ENCODE data around the gene IL1R2.
"Not testable (repeated sequence)": the region's sequence is repeated elsewhere in the genome, so short reads cannot be mapped to it uniquely, and the experiment has no call there.

Gene IL1R2

DNA sequence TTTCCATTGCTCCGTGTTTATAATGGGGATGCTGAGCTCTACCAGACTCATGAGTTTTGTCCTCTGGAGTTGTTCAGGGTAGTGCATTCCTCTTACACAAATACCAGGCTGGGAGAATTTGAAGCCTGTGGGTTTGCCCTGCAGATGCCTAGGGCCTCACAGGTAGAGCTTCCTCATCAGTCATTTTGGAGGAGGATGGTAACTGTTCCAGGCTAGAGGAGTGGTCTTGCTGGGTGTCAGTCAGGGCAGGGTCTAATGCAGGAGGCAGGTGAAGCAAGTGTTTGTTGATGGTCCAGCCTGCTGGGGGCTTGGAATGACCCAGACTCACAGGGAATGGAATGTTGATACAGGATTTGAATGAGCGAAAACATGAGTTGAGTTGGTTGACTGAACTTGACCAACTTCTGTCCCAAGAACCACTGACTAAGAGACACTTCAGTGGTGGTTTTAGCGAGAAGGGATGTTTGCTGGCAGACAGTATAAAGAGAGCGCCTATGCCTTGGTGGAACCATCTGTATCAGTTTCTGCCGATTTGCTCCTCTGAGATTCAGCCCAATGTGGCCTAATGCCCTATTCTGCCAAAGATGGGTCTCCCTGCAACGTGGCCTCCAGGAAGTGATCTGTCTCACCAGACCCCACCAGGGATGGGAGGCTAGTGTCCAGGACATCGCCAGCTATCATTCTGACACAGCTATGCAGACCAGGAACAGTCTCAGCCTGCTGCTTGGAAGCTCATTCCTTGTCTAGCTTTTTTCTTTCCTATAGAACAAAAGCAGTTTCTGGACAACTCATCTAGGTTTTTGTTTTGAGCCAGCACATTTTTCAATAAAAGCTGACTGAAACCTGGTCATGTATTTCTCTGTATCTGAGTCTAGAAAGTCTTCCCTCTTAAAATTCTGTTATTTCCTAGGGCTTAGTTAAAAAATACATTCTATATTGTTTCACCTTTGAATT lies 9.3 kb downstream of the IL1R2 start:
- DNase-seq, result no peak

DNA sequence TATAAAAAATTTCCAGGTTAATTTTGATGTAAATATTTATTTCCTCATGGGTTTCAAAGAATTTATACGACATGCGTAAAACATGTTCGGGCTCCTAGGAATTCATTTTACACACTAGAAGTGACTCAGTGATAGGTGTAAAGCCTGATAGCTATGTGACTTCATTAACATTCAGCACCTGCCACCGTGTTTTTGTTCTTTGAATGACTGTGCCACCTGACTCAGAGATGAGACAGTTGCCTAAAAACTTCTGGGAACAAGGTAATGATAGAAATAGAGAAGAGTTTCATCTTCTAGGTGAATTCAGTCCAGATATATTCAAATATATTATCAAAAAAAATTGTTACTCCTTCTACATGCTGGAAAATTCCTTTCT lies 10.0 kb downstream of the IL1R2 start:
- DNase-seq, result no peak

DNA sequence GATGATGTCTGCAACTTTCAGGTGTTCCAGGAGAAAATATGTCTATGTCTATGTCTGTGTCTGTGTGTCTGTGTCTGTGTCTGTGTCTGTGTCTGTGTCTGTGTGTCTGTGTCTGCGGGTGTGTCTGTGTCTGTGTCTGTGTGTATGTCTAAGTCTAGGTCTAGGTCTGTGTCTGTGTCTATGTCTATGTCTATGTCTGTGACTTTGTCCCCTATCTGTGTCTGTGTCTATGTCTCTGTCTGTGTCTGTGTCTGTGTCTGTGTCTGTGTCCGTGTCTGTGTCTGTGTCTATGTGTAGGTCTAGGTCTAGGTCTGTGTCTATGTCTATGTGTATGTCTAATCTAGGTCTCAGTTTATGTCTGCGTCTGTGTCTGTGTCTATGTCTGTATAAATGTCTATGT lies 10.5 kb downstream of the IL1R2 start:
- no peak for DNase-seq

DNA sequence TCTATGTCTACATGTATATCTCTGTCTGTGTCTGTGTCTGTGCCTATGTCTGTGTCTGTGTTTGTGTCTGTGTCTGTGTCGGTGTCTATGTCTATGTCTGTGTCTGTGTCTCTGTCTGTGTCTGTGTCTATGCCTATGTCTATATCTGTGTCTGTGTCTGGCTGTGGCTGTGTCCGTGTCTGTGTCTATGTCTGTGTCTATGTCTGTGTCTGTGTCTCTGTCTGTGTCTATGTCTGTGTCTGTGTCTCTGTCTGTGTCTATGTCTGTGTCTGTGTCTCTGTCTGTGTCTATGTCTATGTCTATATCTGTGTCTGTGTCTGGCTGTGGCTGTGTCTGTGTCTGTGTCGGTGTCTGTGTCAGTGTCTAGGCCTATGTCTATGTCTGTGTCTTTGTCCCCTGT lies 11.1 kb downstream of the IL1R2 start:
- not testable (repeated sequence) for DNase-seq

DNA sequence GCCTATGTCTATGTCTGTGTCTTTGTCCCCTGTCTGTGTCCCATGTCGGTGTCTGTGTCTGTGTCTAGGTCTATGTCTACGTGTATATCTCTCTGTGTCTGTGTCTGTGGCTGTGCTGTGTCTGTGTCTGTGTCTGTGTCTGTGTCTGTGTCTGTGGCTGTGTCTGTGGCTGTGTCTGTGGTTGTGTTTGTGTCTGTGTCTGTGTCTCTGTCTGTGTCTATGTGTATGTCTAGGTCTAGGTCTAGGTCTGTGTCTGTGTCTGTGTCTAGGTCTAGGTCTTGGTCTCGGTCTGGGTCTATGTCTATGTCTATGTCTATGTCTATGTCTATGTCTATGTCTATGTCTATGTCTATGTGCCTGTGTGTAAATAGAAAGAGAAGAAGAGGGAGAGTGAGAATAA lies 11.9 kb downstream of the IL1R2 start:
- no peak for DNase-seq

DNA sequence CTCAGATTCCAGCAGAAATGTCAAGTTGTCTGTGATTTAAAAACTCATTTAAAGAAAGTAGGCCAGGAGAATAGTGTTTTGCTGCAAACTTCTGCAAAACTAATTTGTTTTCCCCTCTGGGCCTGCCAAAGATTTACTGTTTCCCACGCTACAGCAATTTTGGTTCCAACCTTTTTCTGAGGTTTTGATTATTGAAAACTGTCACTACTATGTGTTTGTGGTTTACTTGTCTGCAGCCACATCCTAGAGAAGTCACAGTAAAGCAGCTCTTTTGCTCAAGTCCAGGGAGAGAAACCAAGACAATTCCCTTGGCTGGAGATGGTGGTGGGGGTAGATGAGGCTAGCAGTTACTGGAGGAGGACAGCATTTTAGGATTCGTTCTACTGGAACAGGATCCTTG lies 12.8 kb downstream of the IL1R2 start:
- DNase-seq, result no peak

DNA sequence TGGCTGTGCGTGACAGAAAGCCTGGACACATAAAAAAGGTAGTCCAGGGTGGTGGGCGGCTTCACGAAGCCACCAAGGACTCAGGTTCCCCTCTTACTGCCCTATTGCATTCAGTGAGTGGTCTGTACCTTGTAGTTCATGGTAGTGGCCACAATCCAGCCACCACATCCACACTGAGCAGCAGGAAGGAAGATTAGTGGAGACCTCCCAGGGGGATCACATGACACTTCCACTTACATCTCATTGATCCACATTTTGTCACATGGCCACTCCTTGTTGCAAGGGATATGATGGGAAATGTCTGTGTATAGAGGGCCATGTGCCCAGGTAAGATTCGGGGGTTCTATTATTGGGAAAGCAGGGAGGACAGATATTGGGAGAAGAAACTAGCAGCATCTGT lies 13.7 kb downstream of the IL1R2 start:
- DNase-seq, result no peak

DNA sequence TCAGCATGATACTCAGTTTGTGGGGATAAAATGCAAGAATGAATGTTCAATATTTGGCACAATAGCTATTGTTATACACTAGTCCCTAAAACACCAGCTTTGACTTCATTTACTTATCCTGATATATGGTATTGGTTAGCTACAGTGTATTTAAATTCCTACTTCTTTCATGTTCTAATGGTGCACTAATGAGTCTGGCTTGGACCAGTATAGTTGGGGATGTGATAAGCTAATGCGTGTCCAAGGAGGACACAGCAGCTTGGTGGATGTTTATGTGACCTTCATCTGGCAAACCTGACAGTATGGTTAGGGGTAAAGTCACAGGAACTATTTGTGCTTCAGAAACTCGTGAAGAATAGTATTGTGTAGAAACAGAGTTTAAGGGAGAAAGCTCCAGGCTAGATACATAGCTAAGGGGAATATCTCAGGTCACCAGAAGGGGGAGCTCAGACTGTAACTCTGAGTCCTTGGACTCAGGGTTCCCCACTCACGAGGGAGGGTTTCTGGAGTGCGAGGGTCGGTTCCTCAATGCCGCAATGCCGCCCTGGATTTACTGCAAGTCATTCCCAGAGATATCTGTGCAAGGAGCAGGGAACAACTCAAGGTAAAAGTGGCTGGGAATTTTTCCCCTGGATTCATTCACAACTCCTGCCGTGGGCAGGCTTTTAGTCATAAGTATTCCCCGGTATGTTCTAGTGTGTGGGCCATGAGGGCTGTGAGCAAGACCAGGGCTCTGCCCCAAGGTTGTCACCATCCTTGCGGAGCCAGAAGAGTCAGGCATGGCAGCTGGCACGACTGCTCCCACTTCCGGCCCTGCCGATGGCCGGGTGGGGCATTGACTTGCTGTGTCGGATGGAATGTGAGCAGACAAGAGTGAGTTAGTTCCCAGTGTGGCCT lies 14.5 kb downstream of the IL1R2 start:
- DNase-seq, result peak in 1 of 2 donors; percentile 70

DNA sequence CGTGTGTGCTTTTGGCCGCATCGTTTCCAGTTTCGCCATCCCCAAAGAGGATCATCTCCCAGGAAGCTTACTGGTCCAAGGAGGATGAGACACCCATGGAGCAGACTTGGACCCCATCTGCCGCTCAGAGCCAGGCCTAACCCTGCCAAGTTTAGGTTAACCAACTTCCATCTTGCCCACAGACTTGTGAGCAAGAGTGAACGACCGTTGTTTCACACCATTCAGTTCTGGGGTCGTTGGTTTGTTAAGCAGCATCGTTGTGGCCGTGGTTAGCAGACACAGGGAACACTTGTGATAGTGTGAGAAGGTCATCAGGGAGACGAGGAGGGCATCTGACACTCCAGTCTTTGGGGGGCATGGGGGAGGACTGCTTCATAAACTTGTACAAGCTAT lies 15.1 kb downstream of the IL1R2 start:
- DNase-seq, result no peak

DNA sequence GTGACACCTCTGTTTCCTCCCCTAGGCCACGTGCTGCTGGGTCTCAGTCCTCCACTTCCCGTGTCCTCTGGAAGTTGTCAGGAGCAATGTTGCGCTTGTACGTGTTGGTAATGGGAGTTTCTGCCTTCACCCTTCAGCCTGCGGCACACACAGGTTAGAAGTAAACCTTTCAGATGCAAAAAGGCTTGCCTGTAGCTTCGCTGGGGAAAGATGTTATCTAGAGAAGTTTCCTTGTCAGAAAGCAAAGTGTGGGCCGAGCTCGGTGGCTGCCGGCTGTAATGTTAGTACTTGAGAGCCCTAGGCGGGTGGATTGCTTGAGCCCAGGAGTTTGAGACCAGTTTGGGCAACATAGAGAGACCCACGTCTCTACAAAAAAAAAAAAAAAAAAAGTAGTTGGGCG lies 16.7 kb downstream of the IL1R2 start:
- DNase-seq, result no peak

DNA sequence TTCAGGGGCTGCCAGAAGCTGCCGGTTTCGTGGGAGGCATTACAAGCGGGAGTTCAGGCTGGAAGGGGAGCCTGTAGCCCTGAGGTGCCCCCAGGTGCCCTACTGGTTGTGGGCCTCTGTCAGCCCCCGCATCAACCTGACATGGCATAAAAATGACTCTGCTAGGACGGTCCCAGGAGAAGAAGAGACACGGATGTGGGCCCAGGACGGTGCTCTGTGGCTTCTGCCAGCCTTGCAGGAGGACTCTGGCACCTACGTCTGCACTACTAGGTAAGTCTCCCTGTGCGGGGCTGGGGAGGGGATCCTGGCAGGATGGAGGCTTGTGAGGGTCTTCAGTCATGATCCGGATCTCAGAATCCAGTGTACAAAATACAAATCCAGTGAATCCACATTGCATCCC lies 17.8 kb downstream of the IL1R2 start:
- DNase-seq, result no peak

DNA sequence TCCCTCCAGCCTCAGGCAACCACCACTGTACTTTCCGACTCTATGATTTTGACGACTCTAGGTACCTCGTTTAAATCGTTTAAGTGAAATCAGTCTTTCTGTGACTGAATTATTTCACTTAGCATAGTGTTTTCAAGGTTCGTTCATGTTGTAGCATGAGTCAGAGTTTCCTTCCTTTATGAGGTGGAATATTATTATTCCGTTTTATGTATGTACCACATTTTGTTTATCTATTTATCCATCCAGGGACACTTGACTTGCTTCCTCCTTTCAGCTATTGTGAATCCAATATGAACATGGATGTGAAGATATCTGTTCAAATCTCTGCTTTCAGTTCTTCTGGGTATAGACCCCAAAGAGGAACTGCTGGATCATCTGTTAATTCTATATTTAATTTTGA lies 19.1 kb downstream of the IL1R2 start:
- peak in 1 of 2 donors; percentile 91 for DNase-seq

DNA sequence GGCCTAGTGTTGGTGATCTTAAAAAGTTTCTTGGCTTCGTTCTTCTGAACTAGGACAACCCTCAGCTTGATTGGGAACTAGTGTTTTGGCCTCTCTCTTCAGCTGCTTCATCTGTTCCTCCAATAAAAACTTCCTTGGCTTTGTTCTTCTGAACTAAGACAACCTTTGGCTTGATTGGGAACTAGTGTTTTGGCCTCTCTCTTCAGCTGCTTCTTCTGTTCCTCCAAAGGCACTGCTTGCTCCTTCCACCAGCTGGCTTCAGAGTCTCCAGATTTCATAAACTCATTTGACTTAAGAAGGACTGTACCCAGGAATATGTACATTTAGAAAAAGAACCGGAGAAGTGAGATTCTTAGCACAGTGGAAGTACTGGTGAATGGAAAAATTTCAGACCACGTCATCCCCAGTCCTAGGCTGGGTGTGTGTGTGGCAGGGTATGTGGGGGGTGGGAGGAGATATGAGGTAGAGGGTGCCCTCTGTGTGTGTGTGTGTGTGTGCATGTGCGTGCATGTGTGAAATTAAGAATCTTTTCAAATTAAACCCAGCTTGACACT lies 20.4 kb downstream of the IL1R2 start:
- no peak for DNase-seq

DNA sequence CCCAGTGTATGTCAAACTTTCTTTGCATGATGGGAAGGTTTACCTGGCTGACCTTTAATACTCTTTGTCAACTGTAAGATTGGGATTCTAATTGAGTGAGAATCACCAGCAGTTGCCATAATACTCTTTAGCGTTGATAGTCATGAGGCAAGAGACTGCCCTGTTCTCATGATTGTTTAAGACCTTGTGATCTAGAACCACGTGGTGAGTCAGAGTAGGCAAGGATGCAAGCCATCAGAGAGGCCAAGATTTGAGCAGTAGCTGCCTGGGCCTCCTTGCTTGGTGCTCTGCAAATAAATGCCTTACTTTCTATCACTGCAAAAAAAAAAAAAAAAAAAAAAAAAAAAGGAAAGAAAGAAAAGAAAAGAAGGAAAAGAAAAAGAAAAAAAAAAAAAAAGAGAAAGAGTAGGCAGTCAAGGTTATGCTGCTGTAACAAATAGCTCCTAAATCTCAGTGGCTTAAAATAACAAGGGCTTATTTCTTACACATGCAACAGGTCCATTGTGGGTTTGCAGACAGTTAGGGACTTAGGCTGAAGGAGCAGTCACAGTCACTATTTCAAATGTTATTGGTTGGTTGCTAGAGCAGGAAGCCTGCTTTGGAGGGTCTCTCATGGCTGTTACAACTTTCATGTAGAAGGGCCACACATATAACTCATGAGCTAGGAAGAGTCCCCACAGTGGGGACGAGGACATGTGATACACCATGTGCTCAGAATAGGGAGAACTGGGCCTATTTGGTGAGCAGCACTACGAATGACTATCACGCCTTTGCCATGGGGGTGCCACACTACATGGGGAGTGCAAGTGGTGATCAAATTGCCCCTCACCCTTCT lies 21.7 kb downstream of the IL1R2 start:
- no peak for DNase-seq

DNA sequence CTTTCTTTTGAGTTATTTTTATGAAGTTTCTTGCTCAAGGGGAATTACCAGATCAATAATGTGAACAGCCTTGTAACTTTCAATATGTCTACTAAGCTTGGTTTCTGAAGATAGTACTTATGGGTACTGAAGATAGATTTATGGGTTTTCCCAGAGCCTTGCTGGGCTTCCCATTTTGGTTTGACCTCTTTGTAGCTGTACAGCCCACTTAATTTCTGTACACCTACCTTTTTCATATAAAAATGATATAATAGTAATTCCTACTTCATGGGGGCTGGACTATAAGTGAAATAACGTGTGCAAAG lies 22.2 kb downstream of the IL1R2 start:
- DNase-seq, result no peak

DNA sequence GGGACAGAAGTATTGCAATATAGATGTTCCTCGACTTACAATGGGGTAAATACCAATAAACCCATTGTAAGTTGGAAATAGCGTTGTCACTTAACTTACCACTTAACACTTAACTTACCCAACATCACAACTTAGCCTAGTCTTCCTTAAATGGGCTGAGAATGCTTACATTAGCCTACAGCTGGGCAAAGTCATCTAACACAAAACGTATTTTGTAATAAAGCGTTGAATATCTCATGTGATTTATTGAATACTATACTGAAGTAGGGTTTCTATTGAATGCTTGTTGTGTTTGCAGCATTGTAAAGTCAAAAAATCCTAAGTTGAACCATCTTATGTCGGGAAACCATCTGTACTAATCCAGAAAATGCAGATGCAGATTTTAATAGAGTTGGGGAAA lies 23.6 kb downstream of the IL1R2 start:
- no peak for DNase-seq

DNA sequence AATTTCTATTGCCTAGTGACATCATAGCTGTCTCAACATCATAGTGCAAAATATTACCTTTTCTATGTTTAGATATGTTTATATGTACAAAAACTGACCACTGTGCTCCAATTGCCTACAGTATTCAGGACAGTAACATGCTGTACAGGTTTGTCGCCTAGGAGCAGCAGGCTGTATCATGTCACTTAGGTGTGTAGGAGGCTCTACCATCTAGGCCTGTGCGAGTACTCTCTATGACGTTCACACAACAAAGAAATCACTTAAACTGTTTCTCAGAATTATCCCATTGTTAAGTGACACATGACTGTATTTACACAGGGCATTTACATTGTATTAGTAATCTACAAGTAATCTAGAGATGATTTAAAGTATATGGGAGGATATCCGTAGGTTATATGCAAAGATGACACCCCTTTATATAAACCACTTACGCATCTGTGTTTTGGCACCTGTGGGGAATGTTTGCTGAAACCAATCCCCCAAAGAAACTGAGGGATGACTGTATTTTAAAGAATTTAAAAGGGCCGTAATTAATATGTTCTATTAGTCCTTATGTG lies 24.7 kb downstream of the IL1R2 start:
- DNase-seq, result no peak

DNA sequence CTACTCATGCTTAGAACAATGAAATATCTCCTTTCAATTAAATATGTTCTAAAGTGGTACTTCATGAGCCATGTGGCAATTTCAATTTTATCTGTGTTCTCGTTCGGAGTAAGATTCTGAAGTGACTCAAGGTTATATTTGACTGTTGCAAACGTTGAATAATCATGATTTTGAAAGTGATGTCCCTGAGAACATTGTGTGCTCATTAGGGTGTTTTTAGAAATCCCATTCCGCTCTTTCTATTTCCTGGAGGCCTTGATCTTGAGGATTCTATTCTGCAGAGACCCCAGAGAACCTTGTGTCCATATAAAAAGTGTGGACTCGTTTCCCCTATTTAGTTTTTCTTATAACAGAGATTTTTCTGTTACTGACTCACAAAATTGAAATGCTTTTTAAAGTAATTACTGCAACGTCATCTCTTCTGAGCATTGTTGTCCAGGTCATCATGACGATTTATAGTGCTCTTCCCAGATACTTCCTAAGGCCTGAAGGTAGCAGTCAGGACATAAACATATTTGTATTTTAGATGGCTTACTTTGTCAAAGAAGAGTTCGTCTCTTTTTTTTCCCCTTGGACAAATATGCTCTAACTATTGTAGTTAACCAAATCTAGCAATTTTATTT lies 27.2 kb downstream of the IL1R2 start:
- no peak for DNase-seq

DNA sequence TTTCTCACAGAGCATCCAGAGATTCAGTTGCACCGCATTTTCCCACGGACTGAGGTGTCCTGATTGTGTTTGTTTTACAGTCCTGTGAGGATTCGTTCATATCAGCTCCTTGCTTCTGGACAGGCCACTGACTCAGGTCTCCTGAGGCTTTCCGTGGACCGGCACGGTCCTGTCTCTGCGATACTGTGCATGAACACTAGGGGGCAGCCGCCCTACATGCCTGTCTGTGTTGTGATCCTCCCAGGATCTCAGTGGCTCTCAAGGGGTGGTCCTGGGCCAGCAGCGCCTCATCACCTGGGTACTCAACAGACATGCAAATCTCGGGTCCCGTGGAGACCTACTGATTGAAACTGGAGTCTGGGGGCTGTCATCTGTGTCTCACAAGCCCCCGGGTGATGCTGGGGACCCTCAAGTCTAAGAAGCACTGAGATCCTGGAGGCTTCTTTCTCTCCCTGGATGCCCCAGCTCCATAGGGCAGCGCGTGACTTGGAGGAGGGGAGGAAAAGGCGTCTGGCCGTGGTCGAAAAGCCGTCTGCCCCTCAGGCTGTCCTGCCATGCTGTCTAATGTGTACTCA lies 28.9 kb downstream of the IL1R2 start:
- DNase-seq, result peak; percentile 68 to 75

DNA sequence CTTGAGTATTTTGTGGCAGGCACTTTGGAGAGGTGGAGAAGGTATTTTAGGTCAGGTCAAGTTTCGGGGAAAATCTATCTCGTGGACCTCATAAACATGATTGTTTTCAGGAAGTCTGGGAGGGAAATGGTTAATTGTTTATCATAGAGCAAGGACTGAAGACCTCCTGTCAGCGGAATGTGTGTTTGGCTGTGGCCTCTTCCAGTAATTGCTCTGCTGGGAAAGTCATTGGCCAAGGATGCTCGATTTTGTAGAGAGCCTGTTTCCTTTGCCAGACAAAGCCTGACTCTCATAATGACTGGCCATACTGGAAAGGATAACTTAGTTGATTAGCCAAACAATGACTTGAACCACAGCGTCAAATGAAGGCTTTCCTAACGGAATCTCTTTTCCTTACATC lies 30.0 kb downstream of the IL1R2 start:
- no peak for DNase-seq

DNA sequence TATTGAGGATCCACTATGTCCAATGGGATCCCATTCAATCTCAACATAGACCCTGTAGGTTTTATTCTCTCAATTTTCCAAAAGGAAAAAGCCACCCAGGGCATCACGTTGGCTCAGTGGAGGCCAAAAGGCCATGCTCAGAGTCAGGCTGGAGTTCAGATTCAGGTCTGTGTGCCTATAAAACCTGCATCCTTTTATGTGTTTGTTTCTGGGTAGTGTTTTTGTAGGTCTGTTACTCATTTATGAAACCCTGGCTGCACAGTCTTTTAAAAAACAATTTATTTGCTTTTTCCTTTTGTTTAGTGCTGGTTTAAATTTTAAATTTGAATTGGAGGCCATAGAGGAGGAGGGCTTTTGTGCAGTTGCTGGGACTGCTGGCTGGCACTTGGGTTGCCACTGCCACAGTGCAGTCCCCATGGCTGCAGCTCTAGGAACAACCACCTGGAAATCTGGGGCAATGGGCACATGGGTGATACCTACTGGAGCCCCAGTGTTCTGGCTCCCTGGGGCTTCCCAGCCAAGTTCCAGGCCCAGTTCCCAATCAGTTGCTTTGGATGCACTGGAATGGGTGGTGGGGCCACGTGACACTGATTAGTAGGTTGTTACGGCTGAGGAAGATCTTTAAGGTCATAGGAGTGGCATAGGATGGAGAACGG lies 31.3 kb downstream of the IL1R2 start:
- no peak for DNase-seq

Data from bone marrow (tissue), 2 donors.